ENCODE data around the gene LBH. TPM values are rescaled to one million over a fixed set of nuclear protein-coding genes. Genes with fewer than 3 reads are reported as not detected.
A peak's percentile ranks its signal among the peaks of the same experiment; 100 is the strongest.

The LBH gene
- total RNA-seq, 2 experiments from 2014 or later = 127 to 130 TPM

GRCh38 chr2:30252723-30253701 lies 21.7 kb downstream of the LBH start:
- TF ChIP-seq, protein P1, sequence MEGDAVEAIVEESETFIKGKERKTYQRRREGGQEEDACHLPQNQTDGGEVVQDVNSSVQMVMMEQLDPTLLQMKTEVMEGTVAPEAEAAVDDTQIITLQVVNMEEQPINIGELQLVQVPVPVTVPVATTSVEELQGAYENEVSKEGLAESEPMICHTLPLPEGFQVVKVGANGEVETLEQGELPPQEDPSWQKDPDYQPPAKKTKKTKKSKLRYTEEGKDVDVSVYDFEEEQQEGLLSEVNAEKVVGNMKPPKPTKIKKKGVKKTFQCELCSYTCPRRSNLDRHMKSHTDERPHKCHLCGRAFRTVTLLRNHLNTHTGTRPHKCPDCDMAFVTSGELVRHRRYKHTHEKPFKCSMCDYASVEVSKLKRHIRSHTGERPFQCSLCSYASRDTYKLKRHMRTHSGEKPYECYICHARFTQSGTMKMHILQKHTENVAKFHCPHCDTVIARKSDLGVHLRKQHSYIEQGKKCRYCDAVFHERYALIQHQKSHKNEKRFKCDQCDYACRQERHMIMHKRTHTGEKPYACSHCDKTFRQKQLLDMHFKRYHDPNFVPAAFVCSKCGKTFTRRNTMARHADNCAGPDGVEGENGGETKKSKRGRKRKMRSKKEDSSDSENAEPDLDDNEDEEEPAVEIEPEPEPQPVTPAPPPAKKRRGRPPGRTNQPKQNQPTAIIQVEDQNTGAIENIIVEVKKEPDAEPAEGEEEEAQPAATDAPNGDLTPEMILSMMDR (IDR thresholded peaks at IDR 0.05) = no peak
- CTCF ChIA-PET = interaction anchor here (0.8 to 17.2 kb wide), 9 partner anchors 9 to 219 kb away, joined by 3 to 216 read pairs (median 3); partner anchors contain the start of gene LBH
- peaks cover 96% of the 10 kb centered on the region for H3K4me1 Mint-ChIP-seq (ENCODE audit: low read depth)
- peaks cover 8% of the 10 kb centered on the region for H3K9me3 Mint-ChIP-seq
- peaks cover 91% of the 10 kb centered on the region for H3K36me3 Mint-ChIP-seq (ENCODE audit: low read depth)
- intact Hi-C loops (cut with micrococcal nuclease) = loop anchor here (2.0 kb wide), 1 partner anchor 20 kb away; no protein-coding TSS in a partner anchor
- peak overlapping the region; percentile 95 for H3K27ac Mint-ChIP-seq
- ATAC-seq (peak; percentile 67), DNase-seq (peak; percentile 88)
- H3K4me3 Mint-ChIP-seq = peak overlapping the region; percentile 53
- peaks cover 2% of the 10 kb centered on the region for H3K27me3 Mint-ChIP-seq
- POLR2A ChIA-PET = interaction anchor here (0.6 to 23.4 kb wide), 10 partner anchors 9 to 194 kb away, joined by 3 to 440 read pairs (median 4); partner anchors contain the start of genes LBH and LCLAT1

DNA sequence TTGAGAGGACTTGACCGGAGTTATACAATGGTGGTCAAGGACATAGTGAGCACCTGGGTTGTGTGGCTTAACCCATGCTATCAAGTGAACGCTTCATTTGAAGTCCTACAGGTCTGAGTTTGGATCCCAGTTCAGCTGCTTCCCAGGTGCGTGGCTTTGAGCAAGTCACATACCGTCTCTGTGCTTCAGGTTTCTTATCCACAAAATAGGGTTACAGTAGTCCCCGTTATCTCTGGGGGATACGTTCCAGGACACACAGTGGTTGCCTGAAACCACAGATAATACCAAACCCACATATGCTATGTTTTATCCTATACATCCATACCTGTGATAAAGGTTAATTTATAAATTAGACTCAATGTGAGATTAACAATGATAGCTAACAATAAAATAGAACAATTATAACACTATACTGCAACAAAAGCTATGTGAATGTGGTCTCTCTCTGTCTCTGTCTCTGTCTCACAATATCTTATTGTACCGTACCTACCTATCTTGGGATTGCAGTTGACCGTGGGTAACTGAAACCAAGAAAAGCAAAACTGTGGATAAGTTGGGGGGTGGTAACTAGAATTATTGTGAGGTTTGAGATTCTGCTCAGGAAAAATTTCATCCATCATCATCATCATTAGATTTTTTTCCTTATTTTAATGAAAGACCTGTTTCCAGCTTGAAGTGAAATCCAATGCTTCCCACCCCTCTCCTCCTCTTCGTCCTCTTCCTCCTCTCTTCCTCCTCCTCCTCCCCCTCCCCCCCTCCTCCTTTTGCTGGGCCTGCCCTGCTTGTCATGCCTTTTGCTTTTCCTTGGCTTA lies 22.7 kb downstream of the LBH start:
- H3K4me3 Mint-ChIP-seq = peak overlapping the region; percentile 53
- H3K27me3 Mint-ChIP-seq = peaks cover 2% of the 10 kb centered on the region
- ChIA-PET CTCF (interaction anchor here (0.8 to 17.2 kb wide), 9 partner anchors 10 to 107 kb away, joined by 3 to 216 read pairs (median 3); partner anchors contain the start of gene LBH), POLR2A (interaction anchor here (0.6 to 23.4 kb wide), 7 partner anchors 8 to 170 kb away, joined by 3 to 440 read pairs (median 4); partner anchors contain the start of gene LBH)
- peaks cover 93% of the 10 kb centered on the region for H3K36me3 Mint-ChIP-seq (ENCODE audit: low read depth)
- intact Hi-C loops (cut with micrococcal nuclease) = loop anchor here (2.0 kb wide), 1 partner anchor 21 kb away; no protein-coding TSS in a partner anchor
- H3K27ac Mint-ChIP-seq = peak overlapping the region; percentile 95
- ATAC-seq (no peak), DNase-seq (no peak)
- peaks cover 96% of the 10 kb centered on the region for H3K4me1 Mint-ChIP-seq (ENCODE audit: low read depth)
- TF ChIP-seq, protein P1 (IDR thresholded peaks at IDR 0.05) = no peak
- H3K9me3 Mint-ChIP-seq = peaks cover 8% of the 10 kb centered on the region

GRCh38 chr2:30254685-30255001 lies 23.3 kb downstream of the LBH start:
- ChIA-PET CTCF (interaction anchor here (1.0 to 17.2 kb wide), 6 partner anchors 11 to 107 kb away, joined by 3 to 216 read pairs (median 5); partner anchors contain the start of gene LBH), POLR2A (interaction anchor here (1.0 to 23.4 kb wide), 3 partner anchors 12 to 167 kb away, joined by 3 to 440 read pairs (median 42); partner anchors contain the start of gene LBH)
- TF ChIP-seq, protein P1 (IDR thresholded peaks at IDR 0.05) = no peak
- Mint-ChIP-seq H3K27me3 (peaks cover 2% of the 10 kb centered on the region), H3K4me1 (ENCODE audit: low read depth) (peaks cover 95% of the 10 kb centered on the region), H3K36me3 (ENCODE audit: low read depth) (peaks cover 93% of the 10 kb centered on the region), H3K4me3 (no peak overlapping the region), H3K27ac (peak overlapping the region; percentile 89), H3K9me3 (peaks cover 8% of the 10 kb centered on the region)
- no peak for ATAC-seq
- no peak for DNase-seq
- intact Hi-C loops (cut with micrococcal nuclease) = no loop called here

DNA sequence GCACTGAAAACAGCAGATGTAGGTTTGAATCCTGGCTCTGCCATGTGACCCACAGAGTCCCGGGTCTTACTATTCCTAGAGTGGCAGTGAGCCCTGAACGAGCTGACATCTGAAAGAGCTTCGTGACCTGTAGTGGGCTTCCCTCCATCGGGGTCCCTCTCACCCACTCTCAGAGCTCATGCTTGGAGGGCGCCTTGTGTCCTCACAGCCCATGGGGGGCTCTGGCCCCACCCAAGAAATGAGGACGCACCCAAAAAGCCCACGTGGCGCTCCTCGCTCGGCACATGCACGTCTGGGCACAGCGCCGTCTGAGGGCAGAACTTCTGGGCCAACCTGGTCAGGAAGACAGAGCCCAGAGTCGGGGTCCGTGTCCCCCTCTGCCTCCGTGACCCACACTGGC lies 23.7 kb downstream of the LBH start:
- TF ChIP-seq, protein P1 (IDR thresholded peaks at IDR 0.05) = no peak
- intact Hi-C loops (cut with micrococcal nuclease) = no loop called here
- peaks cover 95% of the 10 kb centered on the region for H3K4me1 Mint-ChIP-seq (ENCODE audit: low read depth)
- ATAC-seq (no peak), DNase-seq (no peak)
- no peak overlapping the region for H3K4me3 Mint-ChIP-seq
- peaks cover 93% of the 10 kb centered on the region for H3K36me3 Mint-ChIP-seq (ENCODE audit: low read depth)
- peak overlapping the region; percentile 89 for H3K27ac Mint-ChIP-seq
- peaks cover 2% of the 10 kb centered on the region for H3K27me3 Mint-ChIP-seq
- POLR2A ChIA-PET = interaction anchor here (1.0 to 23.4 kb wide), 3 partner anchors 11 to 167 kb away, joined by 3 to 440 read pairs (median 42); partner anchors contain the start of gene LBH
- peaks cover 8% of the 10 kb centered on the region for H3K9me3 Mint-ChIP-seq
- CTCF ChIA-PET = interaction anchor here (1.0 to 17.2 kb wide), 6 partner anchors 11 to 108 kb away, joined by 3 to 216 read pairs (median 6); partner anchors contain the start of gene LBH
